Measurements from ENCODE around the gene CDC42BPA. TPM values are rescaled to one million over a fixed set of nuclear protein-coding genes. Genes with fewer than 3 reads are reported as not detected.
A peak's percentile ranks its signal among the peaks of the same experiment; 100 is the strongest.

Gene CDC42BPA
- total RNA-seq, 1 donor from 2014 or later, result 51.5 TPM

- DNase-seq (ENCODE audit: low spot score), result no peak
Observed at GRCh38 chr1:226994586-226995364, 323.5 kb downstream of the CDC42BPA start.

GRCh38 chr1:226993814-226994585, 324.3 kb downstream of the CDC42BPA start:
- DNase-seq (ENCODE audit: low spot score), result no peak

DNA sequence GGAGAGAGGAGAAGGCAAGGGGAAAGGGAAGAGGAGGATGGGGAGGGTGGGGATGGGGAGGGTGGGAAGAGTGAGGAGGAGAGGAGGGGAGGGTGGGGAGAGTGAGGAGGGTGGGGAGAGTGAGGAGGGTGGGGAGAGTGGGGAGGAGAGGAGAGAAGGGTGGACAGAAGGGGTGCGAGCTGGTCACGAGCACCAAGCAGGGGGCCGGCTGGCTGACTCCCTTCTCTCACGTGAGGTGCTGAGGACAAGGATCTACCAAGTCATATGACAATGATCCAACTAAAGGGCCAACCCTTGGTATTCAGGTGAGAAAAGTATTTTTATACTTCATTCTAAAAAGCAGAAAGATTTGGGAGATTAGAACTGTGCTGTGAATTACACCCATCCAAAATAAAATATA, 326.4 kb downstream of the CDC42BPA start:
- no peak for DNase-seq (ENCODE audit: low spot score)

DNA sequence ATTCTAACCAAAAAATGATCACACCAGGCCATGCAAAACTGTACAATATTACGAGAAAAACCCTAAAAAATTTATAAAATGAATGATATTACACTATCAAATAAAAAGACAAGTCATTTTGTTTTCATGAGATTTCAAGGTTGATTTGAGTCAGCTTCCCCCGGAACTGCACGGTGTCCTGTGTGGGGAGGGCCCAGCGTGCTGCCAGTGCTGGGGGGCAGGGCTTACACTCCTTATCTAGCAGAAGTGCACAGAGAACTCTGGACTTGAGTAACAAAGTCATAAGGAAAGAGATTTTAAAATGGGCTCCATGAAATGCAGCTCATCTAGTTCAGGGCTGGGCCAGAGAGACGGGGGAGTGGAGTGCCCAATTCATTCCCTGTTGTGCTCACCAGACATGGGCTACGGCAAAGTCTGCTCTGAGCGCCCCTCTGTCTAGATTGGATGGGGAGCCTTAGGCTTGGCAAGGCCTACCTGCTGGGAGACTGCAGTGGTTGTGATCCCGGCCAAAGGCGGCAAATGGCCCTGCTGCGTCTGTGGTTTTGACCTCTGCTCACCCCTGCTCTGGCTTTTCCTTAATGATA, 328.1 kb downstream of the CDC42BPA start:
- DNase-seq (ENCODE audit: low spot score), result peak; percentile 49

DNA sequence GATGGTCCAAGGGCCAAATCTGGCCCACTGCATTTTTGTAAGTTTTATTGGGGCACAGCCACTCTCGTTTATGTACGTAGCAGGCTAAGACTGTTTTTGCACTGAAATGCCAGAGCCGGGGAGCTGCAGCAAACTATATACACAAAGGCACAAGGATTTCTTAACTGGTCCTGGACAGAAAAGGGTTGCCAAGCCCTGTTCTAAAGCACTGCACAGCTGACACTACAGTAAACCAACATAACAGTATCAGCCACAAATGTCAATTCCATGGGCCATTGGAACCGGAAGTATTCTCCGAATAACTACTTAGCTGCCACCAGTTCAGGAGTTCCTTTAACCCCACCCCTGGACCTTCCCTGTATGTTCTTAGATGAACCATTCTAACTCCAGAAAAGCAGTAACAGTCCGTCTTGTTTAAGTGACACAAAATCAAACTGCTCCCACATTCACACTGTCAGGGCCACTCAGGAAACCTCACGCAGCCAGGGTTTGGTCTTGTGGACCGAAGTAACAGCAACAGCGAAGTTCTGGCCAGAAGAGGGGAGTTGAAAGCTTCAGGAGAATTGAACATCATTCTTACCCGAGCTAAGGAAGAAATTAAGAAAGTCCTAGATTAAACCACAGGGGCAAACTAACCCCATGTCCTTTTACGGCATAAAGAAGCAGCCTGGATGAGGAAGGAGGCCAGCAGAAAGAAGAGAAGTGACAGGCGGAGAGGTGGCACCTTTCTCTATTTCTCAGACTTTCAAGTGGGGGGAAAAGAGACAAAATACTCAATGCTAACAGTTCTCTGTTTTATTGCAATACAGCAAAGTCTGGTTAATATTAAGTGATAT, 329.0 kb downstream of the CDC42BPA start:
- no peak for DNase-seq (ENCODE audit: low spot score)

DNA sequence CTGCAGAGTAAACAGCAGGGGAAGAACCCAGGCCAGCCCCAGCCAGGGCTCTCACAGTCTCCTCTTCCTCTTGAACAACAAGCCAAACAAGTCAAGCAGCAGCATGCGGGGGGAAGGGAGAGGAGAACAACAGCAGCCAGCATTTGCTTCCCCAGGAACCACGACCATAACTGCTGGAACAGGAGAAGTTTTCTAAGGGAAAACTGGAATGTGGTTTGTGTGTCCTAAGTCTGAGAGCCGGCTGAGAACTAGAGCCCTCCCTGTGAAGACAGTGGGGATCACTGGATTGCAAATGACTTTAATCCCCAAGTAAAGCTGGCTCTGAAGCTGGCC, 330.0 kb downstream of the CDC42BPA start:
- DNase-seq (ENCODE audit: low spot score), result peak; percentile 81

- no peak for DNase-seq (ENCODE audit: low spot score)
Observed at GRCh38 chr1:226987623-226988333, 330.5 kb downstream of the CDC42BPA start.

- no peak for DNase-seq (ENCODE audit: low spot score)
Observed at GRCh38 chr1:226987179-226987536, 331.1 kb downstream of the CDC42BPA start.

DNA sequence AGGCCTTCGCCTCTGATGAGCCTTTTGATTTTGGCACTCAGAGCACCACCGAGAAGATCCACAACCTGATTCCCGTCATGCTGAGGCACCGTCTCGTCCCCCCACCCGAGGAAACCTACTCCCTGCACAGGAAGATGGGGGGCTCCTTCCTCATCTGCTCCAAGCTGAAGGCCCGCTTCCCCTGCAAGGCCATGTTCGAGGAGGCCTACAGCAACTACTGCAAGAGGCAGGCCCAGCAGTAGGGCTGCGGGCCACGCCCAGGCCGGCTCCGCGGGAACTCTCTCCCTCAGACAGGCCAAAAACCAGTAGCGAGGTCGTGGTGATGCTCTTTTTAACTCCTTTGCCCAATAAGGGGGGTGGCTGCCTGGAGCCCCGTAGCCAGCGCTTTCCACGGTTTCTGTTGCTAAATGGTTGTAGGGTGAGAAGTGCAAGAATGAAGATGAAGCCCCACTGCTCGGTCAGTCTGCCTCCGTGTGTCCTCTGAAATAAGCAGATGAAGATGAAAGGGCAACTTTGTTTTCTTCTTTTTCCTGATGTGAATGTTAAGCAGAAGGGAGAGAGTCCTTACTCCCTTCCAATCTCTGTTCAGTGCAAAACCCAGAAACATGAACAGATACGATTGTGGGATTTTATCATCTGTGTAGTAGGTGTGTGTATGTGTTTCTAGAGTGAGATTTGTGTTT, 331.7 kb downstream of the CDC42BPA start:
- DNase-seq (ENCODE audit: low spot score), result no peak

GRCh38 chr1:226985839-226986463, 332.3 kb downstream of the CDC42BPA start:
- DNase-seq (ENCODE audit: low spot score), result peak; percentile 47

DNA sequence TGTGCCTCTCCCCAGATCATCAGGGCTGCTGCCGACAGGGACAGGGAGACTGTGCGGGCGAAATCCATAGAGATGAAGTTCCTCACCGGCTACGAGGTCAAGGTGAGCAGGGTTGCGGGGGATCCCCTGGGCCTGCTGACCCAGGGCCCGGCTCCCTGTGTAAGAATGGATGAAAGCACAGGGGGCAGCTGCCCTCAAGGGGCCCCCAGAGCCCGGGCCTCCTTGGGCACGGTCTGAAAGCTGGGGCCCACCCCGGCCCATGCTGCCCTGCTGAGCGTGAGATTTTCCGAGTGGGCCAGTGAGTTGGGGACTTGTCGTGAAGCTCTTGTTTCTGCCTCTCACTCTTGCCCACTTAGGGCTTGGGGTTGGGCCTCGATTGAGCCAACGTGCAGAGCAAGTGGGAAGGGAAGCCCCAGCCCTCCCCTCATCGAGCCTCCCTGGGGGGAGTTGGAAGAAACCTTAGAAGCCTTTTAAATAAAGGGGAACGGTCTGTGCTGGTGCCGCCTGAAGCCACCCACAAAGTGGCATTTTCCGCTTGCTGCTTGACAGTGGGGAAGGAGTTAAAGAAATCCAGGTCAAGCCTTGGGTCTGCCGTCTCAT, 333.0 kb downstream of the CDC42BPA start:
- DNase-seq (ENCODE audit: low spot score), result no peak

DNA sequence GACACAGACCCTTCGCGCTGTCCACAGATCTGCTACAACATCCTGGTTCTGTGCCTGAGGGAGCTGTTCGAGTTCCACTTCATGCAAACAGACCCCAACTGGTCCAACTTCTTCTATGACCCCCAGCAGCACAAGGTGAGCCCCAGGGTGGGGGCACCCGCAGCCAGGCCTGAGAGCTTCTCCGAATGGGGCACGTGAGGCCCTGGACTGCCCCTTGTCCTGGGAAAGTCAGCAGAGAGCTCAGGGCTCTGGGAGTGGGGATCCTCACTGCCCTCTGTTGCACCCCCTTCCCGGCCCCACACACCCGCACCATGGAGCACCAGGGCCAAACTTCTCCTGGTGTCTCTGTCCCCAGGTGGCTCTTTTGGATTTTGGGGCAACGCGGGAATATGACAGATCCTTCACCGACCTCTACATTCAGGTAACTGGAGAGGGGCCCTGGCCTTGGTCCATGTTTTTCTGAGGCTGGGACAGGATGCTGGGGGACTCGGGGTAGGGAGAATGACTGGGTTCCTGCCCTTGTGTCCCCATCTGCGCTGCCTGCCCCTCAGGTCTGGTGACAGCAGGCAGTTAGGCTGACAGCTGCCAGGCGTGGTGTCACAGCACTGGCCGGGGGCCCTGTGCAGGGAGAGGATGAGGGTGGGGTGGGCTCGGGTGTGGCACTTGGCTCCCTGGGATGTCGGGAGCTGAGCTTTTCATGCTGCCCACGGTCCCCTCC, 333.6 kb downstream of the CDC42BPA start:
- no peak for DNase-seq (ENCODE audit: low spot score)

DNA sequence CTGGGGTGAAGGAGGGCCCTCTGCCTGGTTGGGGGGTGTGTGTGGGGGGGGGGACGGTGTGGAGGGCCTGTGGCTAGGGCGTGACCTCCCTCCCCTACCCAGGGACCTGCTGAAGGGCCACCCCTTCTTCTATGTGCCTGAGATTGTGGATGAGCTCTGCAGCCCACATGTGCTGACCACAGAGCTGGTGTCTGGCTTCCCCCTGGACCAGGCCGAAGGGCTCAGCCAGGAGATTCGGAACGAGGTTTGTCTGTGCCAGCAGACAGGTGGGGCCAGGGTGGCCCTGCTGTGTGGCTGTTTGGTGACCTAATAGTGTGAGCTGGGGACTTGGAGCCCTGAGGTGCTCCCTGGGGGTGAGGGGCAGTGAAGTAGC, 334.3 kb downstream of the CDC42BPA start:
- DNase-seq (ENCODE audit: low spot score), result no peak

DNA sequence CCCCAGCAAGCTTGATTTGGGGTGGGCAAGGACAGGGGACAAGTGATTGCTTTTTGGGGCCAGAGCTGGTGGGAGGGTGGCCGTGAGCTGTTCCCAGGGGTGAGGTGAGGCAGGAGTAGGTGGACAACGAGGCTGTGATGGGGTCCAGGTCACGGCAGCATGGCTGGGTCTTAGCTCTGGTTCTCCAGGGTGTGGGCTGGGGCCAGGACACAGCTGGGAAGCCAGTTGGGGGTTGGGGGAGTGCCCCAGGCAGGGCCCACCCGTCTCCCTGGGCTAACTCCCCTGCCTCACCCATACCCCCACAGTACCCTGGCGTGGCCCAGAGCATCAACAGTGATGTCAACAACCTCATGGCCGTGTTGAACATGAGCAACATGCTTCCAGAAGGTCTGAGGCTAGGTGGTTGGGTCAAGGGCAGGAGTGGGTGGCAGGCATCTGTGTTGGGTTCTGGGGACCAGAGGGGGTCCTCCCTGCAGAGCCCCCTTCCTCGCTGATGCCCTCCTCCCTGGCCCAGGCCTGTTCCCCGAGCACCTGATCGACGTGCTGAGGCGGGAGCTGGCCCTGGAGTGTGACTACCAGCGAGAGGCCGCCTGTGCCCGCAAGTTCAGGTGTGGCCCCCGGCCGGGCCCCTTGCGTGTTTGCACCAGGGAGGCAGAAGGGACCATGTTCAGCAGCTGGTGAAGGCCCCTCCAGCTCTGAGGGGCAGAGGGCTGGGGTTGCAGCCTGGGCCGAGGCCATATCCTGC, 334.9 kb downstream of the CDC42BPA start:
- no peak for DNase-seq (ENCODE audit: low spot score)

GRCh38 chr1:226982451-226983177, 335.7 kb downstream of the CDC42BPA start:
- DNase-seq (ENCODE audit: low spot score), result no peak

DNA sequence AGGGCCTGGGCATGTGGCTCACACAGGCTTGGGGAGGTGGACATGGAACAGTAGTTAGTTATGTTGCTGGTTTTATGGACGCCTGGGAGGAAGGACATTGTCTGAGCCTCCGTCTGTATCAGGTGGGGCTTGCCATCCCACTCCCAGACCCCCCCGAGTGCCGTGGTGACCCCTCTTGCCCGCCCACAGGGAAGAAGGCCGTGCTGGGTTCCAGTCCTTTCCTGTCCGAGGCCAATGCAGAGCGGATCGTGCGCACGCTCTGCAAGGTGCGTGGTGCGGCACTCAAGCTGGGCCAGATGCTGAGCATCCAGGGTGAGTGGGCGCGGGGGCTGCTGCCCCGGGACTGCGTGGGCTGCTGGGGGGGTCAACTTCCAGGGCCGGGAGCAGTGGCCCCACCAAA, 336.5 kb downstream of the CDC42BPA start:
- DNase-seq (ENCODE audit: low spot score), result no peak

DNA sequence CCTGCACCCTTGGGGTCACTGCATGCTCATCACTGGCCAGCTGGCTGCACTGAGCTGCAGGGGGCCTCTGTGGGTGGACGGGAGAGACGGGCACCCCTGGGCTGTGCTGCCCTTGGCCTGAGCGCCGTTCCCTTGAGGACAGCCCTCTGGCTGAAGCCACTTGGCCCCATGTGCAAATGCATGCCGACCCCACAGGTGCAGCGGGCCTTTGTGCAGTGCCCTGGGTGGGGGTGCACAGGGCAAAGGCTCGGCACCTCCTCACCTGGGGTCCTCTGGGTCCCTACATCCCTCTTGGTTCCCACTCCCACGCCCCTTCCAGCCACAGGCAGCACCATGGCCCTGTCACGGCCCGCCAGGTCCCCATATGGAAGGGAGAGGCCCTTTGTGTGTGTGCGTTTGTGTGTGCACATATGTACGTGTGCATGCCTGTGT, 336.9 kb downstream of the CDC42BPA start:
- no peak for DNase-seq (ENCODE audit: low spot score)

All from ureter (tissue), 1 donor.